Endothelial cell of coronary artery (primary cell): ENCODE results near the gene ZBTB37. TPM values are rescaled to one million over a fixed set of nuclear protein-coding genes. Genes with fewer than 3 reads are reported as not detected.

ENCODE experiments used
- total RNA-seq: library from RNA; depleted of rRNA; stranded (reverse); fragments of >200 nt; gene quantifications from 2 replicates; pipeline ENCODE4 v1.2.3, GENCODE V29; 2014

ZBTB37 gene
- 2.8 and 6.3 TPM in 2 replicates for total RNA-seq

GRCh38 chr1:173868266-173869020 is at the start of gene ZBTB37:
Gene ZBTB37, plus strand, starts transcription at chr1:173868380. Its CDS starts 1,846 bp downstream, at chr1:173870226.

GRCh38 chr1:173824315-173825081 is 43.7 kb upstream of the ZBTB37 start, which contains the start of the genes CENPL and DARS2:
Gene CENPL, minus strand, starts transcription at chr1:173824883. Its CDS starts 13,584 bp downstream, at chr1:173811299.
Gene DARS2, plus strand, starts transcription at chr1:173824673. Its CDS starts 557 bp downstream, at chr1:173825230.

GRCh38 chr1:173867753-173868265 is 371 bp upstream of the ZBTB37 start, which contains the start of gene GAS5:
Gene GAS5, minus strand, starts transcription at chr1:173867989.

GRCh38 chr1:173917149-173917548 is 49.0 kb downstream of the ZBTB37 start, which contains the start of gene SERPINC1:
Gene SERPINC1, minus strand, starts transcription at chr1:173917327. Its CDS starts 68 bp downstream, at chr1:173917259.

Other genes starting within 250 kb of the ZBTB37 start
- not detected in 2 replicates for gene TEX50, start 233.0 kb upstream of the ZBTB37 start, total RNA-seq
- gene ANKRD45, start 198.5 kb upstream of the ZBTB37 start, total RNA-seq: 0.36 TPM in 1 of 2 replicates, not detected in the other
- 32.1 and 40.8 TPM in 2 replicates for gene KLHL20, start 153.4 kb upstream of the ZBTB37 start, total RNA-seq
- 15.0 and 17.1 TPM in 2 replicates for gene DARS2, start 43.7 kb upstream of the ZBTB37 start, total RNA-seq
- gene CENPL, start 43.5 kb upstream of the ZBTB37 start, total RNA-seq: 9.9 and 18.2 TPM in 2 replicates
- gene GAS5, start 391 bp upstream of the ZBTB37 start, total RNA-seq: 439 and 469 TPM in 2 replicates
- not detected in 2 replicates for gene SERPINC1, start 48.9 kb downstream of the ZBTB37 start, total RNA-seq
- 13.5 and 17.5 TPM in 2 replicates for gene RC3H1, start 154.0 kb downstream of the ZBTB37 start, total RNA-seq